Activated CD8-positive, alpha-beta memory T cell treated with anti-CD3 and anti-CD28 coated beads, Interleukin-2, amount 50 U/mL, for 1 hour (primary cell): ENCODE measurements around the gene CPNE4.
"Not testable (repeated sequence)": the region's sequence is repeated elsewhere in the genome, so short reads cannot be mapped to it uniquely, and the experiment has no call there.

Experiments
- DNase-seq: peaks from one replicate; pipeline ENCODE4 v3.0.0-alpha.2; 2020; ENCODE audit errors: extremely low read depth

CPNE4 gene

DNA sequence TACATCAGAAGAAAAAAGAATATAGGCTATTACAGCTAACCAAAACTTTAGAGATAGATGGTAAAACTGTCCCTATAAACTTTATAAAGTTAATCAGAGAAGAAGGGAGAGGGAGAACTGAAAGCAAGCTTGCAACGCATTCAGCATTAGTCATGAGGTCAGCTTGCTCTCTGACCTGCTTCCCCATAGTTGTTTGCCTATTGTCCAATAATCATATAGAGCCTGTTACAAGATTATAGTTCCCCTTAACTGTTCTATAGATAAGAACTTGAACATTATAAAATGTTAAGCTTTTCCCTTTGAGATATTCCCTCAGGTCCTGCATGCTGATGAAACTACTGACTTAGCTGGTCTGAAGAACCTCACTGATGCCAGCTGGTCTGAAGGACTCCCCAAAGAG lies 74.5 kb downstream of the CPNE4 start:
- DNase-seq: no peak

DNA sequence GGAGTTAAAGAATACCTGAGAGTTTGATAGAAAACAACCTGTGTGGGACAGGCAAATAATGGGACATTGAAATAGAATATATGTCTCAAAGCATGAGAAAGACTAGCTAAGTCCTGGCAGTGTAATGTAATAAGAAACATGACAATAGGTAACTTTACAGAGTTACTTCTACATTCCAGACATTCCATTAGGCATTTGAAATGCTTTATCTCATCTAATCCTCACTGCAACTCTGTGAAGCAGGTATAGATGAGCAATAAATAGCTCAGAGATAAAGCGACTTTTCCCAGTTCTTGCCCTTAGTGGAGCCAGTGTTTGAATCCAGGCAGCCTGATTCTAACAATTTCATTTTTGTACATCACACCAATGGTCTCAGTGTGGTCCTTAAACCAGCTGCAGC lies 76.8 kb downstream of the CPNE4 start:
- no peak for DNase-seq

- no peak for DNase-seq
Observed at GRCh38 chr3:131957511-131957910, 77.3 kb downstream of the CPNE4 start.

GRCh38 chr3:131948806-131949205 lies 86.0 kb downstream of the CPNE4 start:
- DNase-seq: no peak

GRCh38 chr3:131944676-131945075 lies 90.1 kb downstream of the CPNE4 start:
- no peak for DNase-seq

GRCh38 chr3:131933665-131934064 lies 101.1 kb downstream of the CPNE4 start:
- no peak for DNase-seq

GRCh38 chr3:131928593-131928992 lies 106.2 kb downstream of the CPNE4 start:
- DNase-seq: no peak

GRCh38 chr3:131925571-131925970 lies 109.2 kb downstream of the CPNE4 start:
- no peak for DNase-seq

DNA sequence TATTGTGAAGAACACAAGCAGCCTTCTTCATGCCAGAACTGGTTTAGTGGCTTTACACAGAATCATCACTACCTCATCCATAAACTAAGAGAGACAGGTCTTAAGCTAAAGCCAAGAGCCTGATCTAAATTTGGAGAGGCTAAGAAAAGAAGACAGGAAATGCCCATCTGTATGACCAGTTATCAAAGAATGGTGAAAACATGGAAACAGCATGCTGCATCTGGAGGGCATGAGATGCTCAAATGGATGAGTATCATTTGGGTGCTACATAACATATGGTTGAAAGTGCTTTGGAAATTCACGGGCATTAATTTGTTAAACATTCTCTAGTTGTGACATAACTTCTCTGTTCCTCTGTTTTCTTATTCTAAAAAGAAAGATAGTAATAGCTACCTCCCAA lies 112.5 kb downstream of the CPNE4 start:
- no peak for DNase-seq

- DNase-seq: no peak
Observed at GRCh38 chr3:131917006-131917405, 117.8 kb downstream of the CPNE4 start.

DNA sequence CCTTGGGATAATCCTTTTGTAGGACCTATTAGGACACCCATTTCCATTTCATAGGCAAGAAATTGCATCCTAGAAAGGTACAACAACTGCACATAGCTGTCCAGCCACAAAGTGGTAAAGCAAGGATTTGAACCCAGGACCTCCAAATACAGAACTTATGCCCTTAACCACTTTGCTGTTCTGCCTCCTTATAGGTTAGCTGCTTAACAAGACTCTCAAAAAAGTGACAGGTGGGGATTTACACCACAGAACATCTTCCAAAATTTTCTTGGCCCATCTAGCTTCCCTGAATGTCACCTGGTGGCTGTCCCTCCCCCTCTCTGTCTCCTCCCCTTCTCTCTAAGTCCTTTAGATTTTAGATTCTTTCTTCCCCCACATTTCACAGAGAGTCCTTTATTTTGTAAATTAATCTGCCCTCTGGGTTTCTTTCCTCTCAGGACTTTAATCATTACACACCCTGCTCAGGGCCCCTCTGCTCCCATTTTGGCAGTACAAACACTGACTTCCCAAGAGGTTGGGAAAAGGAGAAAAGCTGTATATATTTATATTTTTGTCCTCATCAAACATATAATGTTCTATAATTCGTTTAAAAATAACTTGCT lies 120.6 kb downstream of the CPNE4 start:
- no peak for DNase-seq

DNA sequence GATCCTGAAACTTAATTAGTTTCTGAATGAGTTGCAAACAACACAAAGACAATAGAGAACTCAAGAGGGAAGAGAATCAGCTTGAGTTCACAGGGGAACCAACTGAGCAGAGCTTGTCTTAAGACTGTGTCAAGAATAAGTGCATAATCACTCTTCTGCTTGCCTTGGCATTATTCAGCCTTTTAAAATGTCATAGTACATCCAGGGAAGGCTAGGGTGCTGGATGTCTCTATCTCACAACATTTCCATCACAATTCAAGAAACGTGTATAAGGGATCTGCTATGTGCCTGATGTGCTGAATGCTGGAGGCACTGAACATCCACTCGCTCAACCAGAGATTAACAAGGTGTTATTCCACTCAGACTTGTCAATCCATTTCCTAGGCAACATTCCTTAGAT lies 122.6 kb downstream of the CPNE4 start:
- DNase-seq: no peak

- no peak for DNase-seq
Observed at GRCh38 chr3:131907796-131908195, 127.0 kb downstream of the CPNE4 start.

DNA sequence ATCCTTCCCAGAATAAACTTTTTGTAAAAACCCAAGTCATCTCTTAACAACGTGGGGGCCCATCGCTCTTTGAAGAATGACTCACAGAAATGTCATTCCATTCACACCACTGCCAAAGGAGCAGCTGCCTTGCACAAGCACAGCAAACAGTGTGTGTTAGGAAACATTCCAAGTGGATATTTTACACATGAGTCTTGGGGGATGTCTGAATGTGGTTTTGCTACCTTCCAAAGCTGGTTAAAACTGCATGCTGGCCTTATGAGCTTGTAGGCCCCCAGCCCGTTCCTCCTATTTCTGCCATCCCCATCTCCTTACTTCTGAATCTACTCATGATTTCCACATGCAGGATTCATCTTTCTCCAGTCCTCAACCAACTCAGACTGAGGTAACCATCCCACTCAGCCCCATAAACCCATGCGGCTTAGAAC lies 130.8 kb downstream of the CPNE4 start:
- DNase-seq: no peak

GRCh38 chr3:131901686-131902085 lies 133.1 kb downstream of the CPNE4 start:
- DNase-seq: no peak

DNA sequence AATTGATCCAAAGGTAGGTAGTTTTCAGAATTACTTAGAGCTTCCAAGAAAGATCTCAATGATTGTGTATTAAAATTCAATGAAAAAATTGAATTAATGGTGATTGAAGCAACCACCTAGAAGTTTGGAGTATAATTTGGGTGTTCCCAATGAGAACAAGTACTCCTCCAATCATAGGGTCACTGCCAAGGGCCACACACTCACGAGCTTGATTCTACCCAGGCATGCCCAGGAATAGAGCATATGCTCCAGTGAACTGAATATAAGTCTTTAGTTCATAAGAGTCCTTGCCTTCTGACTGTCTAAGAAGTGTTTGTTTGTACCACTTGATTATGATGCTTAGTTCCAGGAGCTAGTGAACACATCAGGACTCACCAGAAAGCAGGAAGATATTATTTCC lies 133.9 kb downstream of the CPNE4 start:
- DNase-seq: no peak

DNA sequence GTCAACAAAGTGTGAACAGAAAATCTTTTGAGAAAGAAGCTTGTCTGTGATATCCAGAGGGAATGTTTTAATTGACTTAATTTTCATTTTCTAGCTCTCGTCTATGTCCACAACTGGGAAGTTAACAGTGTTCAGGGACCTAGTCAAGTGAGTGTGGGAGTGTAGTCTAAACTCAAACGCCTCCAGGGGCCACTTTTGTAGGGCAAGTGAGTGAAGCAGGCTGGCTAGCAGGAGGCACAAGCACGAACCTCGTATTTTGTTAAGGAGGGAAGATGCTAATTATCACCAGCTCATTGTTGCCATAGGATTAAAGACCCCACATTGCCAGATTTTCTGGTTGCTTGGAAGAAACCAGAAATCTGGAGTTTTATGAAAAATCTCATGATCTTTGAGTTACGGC lies 135.8 kb downstream of the CPNE4 start:
- no peak for DNase-seq

- DNase-seq: no peak
Observed at GRCh38 chr3:131898346-131898745, 136.5 kb downstream of the CPNE4 start.

GRCh38 chr3:131896285-131896684 lies 138.5 kb downstream of the CPNE4 start:
- no peak for DNase-seq

- no peak for DNase-seq
Observed at GRCh38 chr3:131895766-131896165, 139.0 kb downstream of the CPNE4 start.

- no peak for DNase-seq
Observed at GRCh38 chr3:131892331-131892730, 142.5 kb downstream of the CPNE4 start.

DNA sequence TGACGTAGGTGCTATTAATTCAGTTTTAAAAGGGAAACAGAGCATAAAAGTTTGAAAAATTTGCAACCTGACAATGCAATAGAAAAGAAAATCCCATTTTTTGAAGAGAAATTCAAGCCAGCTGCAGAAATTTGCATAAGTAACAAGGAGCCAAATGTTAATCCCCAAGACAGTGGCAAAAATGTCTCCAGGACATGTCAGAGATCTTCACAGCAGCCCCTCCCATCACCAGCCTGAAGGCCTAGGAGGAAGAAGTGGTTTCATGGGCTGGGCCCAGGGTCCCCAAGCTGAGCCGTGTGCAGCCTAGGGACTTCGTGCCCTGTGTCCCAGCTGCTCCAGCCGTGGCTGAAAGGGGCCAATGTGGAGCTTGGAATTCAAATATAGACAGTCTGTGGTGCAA lies 148.9 kb downstream of the CPNE4 start:
- not testable (repeated sequence) for DNase-seq

DNA sequence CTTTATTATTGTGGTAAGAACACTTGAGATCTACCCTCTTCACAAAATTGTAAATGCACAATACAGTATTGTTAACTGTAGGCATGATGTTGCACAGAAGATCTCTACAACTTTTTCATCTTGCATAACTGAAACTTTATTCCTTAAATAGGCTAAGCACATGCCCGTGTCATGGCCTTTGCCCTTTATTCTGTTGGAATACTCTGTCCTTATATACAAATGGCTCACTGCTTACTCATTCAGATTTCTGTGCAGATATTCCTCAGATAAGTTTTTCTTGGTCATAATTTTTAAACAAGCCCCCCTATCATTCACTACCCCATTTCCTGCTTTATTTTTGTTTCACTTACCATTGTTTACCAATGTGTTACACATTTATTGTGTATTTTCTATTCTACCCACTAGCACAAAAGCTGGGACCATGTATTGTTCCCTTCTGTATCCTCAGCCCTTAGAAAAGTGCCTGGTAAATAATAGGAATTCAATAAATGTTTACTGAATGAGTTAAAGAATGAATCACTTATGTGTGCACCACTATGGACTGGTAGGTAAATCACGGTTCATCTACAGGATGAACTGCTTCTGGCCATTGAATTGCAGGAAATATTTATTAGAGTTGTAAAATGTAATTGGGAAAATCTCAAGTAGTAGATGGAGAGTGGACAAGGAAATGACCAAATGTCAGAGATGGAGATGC lies 151.0 kb downstream of the CPNE4 start:
- no peak for DNase-seq

GRCh38 chr3:131883086-131883485 lies 151.7 kb downstream of the CPNE4 start:
- no peak for DNase-seq
